HG03460 (cell line): Measurements from ENCODE around the gene TMEM39B.
"Not testable (repeated sequence)": the region's sequence is repeated elsewhere in the genome, so short reads cannot be mapped to it uniquely, and the experiment has no call there.

Experiments
- ATAC-seq: cut with Tn5 transposase; IDR thresholded peaks from one replicate; pipeline ENCODE4 v1.9.1; 2021; ENCODE audit not compliant: unreplicated experiment

TMEM39B gene

GRCh38 chr1:32111040-32111623 lies 38.4 kb downstream of the TMEM39B start:
- no peak for ATAC-seq

- no peak for ATAC-seq
Measured at GRCh38 chr1:32111789-32112188, 39.0 kb downstream of the TMEM39B start.

GRCh38 chr1:32112806-32113375 lies 40.2 kb downstream of the TMEM39B start:
- ATAC-seq, result no peak

GRCh38 chr1:32113436-32113835 lies 40.7 kb downstream of the TMEM39B start:
- ATAC-seq, result not testable (repeated sequence)

- no peak for ATAC-seq
Measured at GRCh38 chr1:32114420-32114819, 41.7 kb downstream of the TMEM39B start.

GRCh38 chr1:32115496-32115895 lies 42.8 kb downstream of the TMEM39B start:
- ATAC-seq, result no peak

- no peak for ATAC-seq
Measured at GRCh38 chr1:32116531-32116930, 43.8 kb downstream of the TMEM39B start.

- no peak for ATAC-seq
Measured at GRCh38 chr1:32122151-32122550, 49.4 kb downstream of the TMEM39B start.

- ATAC-seq, result not testable (repeated sequence)
Measured at GRCh38 chr1:32123361-32123760, 50.6 kb downstream of the TMEM39B start.

GRCh38 chr1:32125313-32125712 lies 52.6 kb downstream of the TMEM39B start:
- no peak for ATAC-seq

GRCh38 chr1:32126770-32127169 lies 54.0 kb downstream of the TMEM39B start:
- no peak for ATAC-seq

GRCh38 chr1:32127409-32128198 lies 54.9 kb downstream of the TMEM39B start:
- ATAC-seq, result no peak

- no peak for ATAC-seq
Measured at GRCh38 chr1:32128479-32128878, 55.7 kb downstream of the TMEM39B start.

GRCh38 chr1:32128964-32129363 lies 56.2 kb downstream of the TMEM39B start:
- no peak for ATAC-seq

- ATAC-seq, result not testable (repeated sequence)
Measured at GRCh38 chr1:32133950-32134280, 61.2 kb downstream of the TMEM39B start.

- no peak for ATAC-seq
Measured at GRCh38 chr1:32137111-32137510, 64.4 kb downstream of the TMEM39B start.

GRCh38 chr1:32138965-32139364 lies 66.2 kb downstream of the TMEM39B start:
- no peak for ATAC-seq

- ATAC-seq, result no peak
Measured at GRCh38 chr1:32142446-32143301, 69.9 kb downstream of the TMEM39B start.

GRCh38 chr1:32143302-32143695 lies 70.6 kb downstream of the TMEM39B start:
- not testable (repeated sequence) for ATAC-seq

- no peak for ATAC-seq
Measured at GRCh38 chr1:32144033-32144432, 71.3 kb downstream of the TMEM39B start.

- ATAC-seq, result not testable (repeated sequence)
Measured at GRCh38 chr1:32147799-32148198, 75.1 kb downstream of the TMEM39B start.
